ENCODE results near the gene ANKS3. TPM values are rescaled to one million over a fixed set of nuclear protein-coding genes. Genes with fewer than 3 reads are reported as not detected.

Gene ANKS3
- total RNA-seq, 1 experiment from 2014 or later = 35.0 TPM

- CTCF ChIA-PET = interaction anchor here (0.7 to 1.2 kb wide), 2 partner anchors 21 to 36 kb away, joined by 3 read pairs; no protein-coding TSS in a partner anchor
- Mint-ChIP-seq H3K27ac (ENCODE audit: low read depth, unreplicated experiment) (no peak overlapping the region), H3K4me3 (ENCODE audit: unreplicated experiment) (no peak overlapping the region), H3K27me3 (ENCODE audit: insufficient read depth, unreplicated experiment) (no peaks in the 10 kb centered on the region), H3K4me1 (ENCODE audit: insufficient read depth, unreplicated experiment) (no peaks in the 10 kb centered on the region), H3K9me3 (ENCODE audit: unreplicated experiment) (no peaks in the 10 kb centered on the region), H3K36me3 (ENCODE audit: insufficient read depth, unreplicated experiment) (peaks cover 63% of the 10 kb centered on the region)
- POLR2A ChIA-PET = interaction anchor here (0.8 to 2.9 kb wide), 2 partner anchors 11 to 70 kb away, joined by 3 to 8 read pairs; no protein-coding TSS in a partner anchor
- intact Hi-C loops (cut with micrococcal nuclease) = no loop called here
- DNase-seq (ENCODE audit: unreplicated experiment) = no peak
- no peak for TF ChIP-seq CTCF (IDR thresholded peaks at IDR 0.05; ENCODE audit: unreplicated experiment)
- no TSS peak for BruUV-seq (replicated peaks)
Measured at GRCh38 chr16:4699046-4699556, 35.0 kb downstream of the ANKS3 start.

GRCh38 chr16:4698321-4699045, 35.6 kb downstream of the ANKS3 start:
- POLR2A ChIA-PET = interaction anchor here (0.7 to 2.9 kb wide), 3 partner anchors 8 to 12 kb away, joined by 3 to 8 read pairs (median 4); no protein-coding TSS in a partner anchor
- H3K27me3 Mint-ChIP-seq (ENCODE audit: insufficient read depth, unreplicated experiment) = no peaks in the 10 kb centered on the region
- H3K36me3 Mint-ChIP-seq (ENCODE audit: insufficient read depth, unreplicated experiment) = peaks cover 61% of the 10 kb centered on the region
- TF ChIP-seq CTCF (IDR thresholded peaks at IDR 0.05; ENCODE audit: unreplicated experiment) = no peak
- no peaks in the 10 kb centered on the region for H3K4me1 Mint-ChIP-seq (ENCODE audit: insufficient read depth, unreplicated experiment)
- no peaks in the 10 kb centered on the region for H3K9me3 Mint-ChIP-seq (ENCODE audit: unreplicated experiment)
- DNase-seq (ENCODE audit: unreplicated experiment) = no peak
- H3K4me3 Mint-ChIP-seq (ENCODE audit: unreplicated experiment) = no peak overlapping the region
- intact Hi-C loops (cut with micrococcal nuclease) = no loop called here
- CTCF ChIA-PET = no interaction called here
- H3K27ac Mint-ChIP-seq (ENCODE audit: low read depth, unreplicated experiment) = no peak overlapping the region
- BruUV-seq (replicated peaks) = no TSS peak

GRCh38 chr16:4697848-4698291, 36.2 kb downstream of the ANKS3 start:
- H3K4me1 Mint-ChIP-seq (ENCODE audit: insufficient read depth, unreplicated experiment) = no peaks in the 10 kb centered on the region
- H3K4me3 Mint-ChIP-seq (ENCODE audit: unreplicated experiment) = no peak overlapping the region
- no peak for DNase-seq (ENCODE audit: unreplicated experiment)
- no peaks in the 10 kb centered on the region for H3K9me3 Mint-ChIP-seq (ENCODE audit: unreplicated experiment)
- BruUV-seq (replicated peaks) = no TSS peak
- no peak overlapping the region for H3K27ac Mint-ChIP-seq (ENCODE audit: low read depth, unreplicated experiment)
- no peaks in the 10 kb centered on the region for H3K27me3 Mint-ChIP-seq (ENCODE audit: insufficient read depth, unreplicated experiment)
- no peak for TF ChIP-seq CTCF (IDR thresholded peaks at IDR 0.05; ENCODE audit: unreplicated experiment)
- intact Hi-C loops (cut with micrococcal nuclease) = no loop called here
- peaks cover 58% of the 10 kb centered on the region for H3K36me3 Mint-ChIP-seq (ENCODE audit: insufficient read depth, unreplicated experiment)
- ChIA-PET CTCF (no interaction called here), POLR2A (interaction anchor here (0.5 to 1.5 kb wide), 3 partner anchors 9 to 245 kb away, joined by 3 to 4 read pairs (median 4); no protein-coding TSS in a partner anchor)

Data from MCF 10A (cell line).